T-cell (primary cell): ENCODE results near the gene HDAC9. TPM values are rescaled to one million over a fixed set of nuclear protein-coding genes. Genes with fewer than 3 reads are reported as not detected.
"Not testable (repeated sequence)": the region's sequence is repeated elsewhere in the genome, so short reads cannot be mapped to it uniquely, and the experiment has no call there.

Source experiments
- ATAC-seq, 4 experiments: fragments of 200-7000 bp in 3 of 4; fragments of 150-1000 bp in 1 of 4; cut with Tn5 transposase; replicated peaks in 1 of 4; 1 replicate in 3 of 4; 2 replicates in 1 of 4; pipeline ENCODE4 v1.10.0; 2021; ENCODE audit warnings: moderate library complexity in 3 of 4, mild to moderate bottlenecking in 2 of 4, moderate number of reproducible peaks in 1 of 4
- CTCF ChIA-PET, 2 donors: fragments of 300-600 bp; sonication (Branson Sonifier 250); formaldehyde crosslinking; loops; one replicate each; lab custom pipeline; 2022; ENCODE audit warnings: antibody characterized with exemption in 2 of 2; lab: Charles Lee
- POLR2A ChIA-PET, 2 donors: fragments of 300-600 bp; sonication (Branson Sonifier 250); formaldehyde crosslinking; loops; one replicate each; lab custom pipeline; 2022; ENCODE audit warnings: antibody characterized with exemption in 2 of 2; lab: Charles Lee
- DNase-seq, 35 experiments: peaks; one replicate each; pipeline versions ENCODE4 v3.0.0 to v3.0.0-alpha.2; 2013 to 2023
- H3K27ac ChIP-seq: one replicate; pipeline ENCODE4 v1.5.1; 2013; ENCODE audit warnings: low read length
- H3K27me3 ChIP-seq, 2 experiments: replicated peaks in 1 of 2; 1 replicate in 1 of 2; 2 replicates in 1 of 2; pipeline versions ENCODE4 v1.6.1 to v1.7.0; 2013; ENCODE audit warnings: low read length in 1 of 2, mixed read lengths in 1 of 2; ENCODE audit not compliant: control insufficient read depth in 2 of 2, insufficient read depth in 2 of 2; ENCODE audit errors: extremely low read depth in 1 of 2
- H3K36me3 ChIP-seq, 2 donors: 1 replicate in 1 of 2; 2 replicates in 1 of 2; pipeline versions ENCODE4 v1.6.1 to v1.7.0; 2013; ENCODE audit warnings: low read length in 1 of 2; ENCODE audit not compliant: control insufficient read depth in 2 of 2, insufficient read depth in 1 of 2; ENCODE audit errors: extremely low read depth in 1 of 2
- H3K4me1 ChIP-seq, 2 experiments: 1 replicate in 1 of 2; 2 replicates in 1 of 2; pipeline versions ENCODE4 v1.6.1 to v1.7.0; 2013; ENCODE audit warnings: low read length in 2 of 2, mixed read lengths in 1 of 2; ENCODE audit not compliant: insufficient read depth in 2 of 2, control insufficient read depth in 1 of 2; ENCODE audit errors: extremely low read depth in 1 of 2
- H3K4me3 ChIP-seq, 2 donors: 1 replicate in 1 of 2; 2 replicates in 1 of 2; pipeline versions ENCODE4 v1.5.1 to v1.7.0; 2013; ENCODE audit warnings: mild to moderate bottlenecking in 2 of 2, low read length in 1 of 2, moderate library complexity in 1 of 2; ENCODE audit not compliant: control insufficient read depth in 1 of 2; ENCODE audit errors: extremely low read depth in 1 of 2
- H3K9me3 ChIP-seq: 2 replicates; pipeline ENCODE4 v1.7.0; 2013
- H3K27ac Mint-ChIP-seq, 2 donors: one replicate each; pipeline ENCODE4 v1.8.0; 2020 to 2021; ENCODE audit warnings: mild to moderate bottlenecking in 2 of 2, mixed read lengths in 2 of 2
- H3K27me3 Mint-ChIP-seq, 2 donors: one replicate each; pipeline ENCODE4 v1.8.0; 2021 to 2022; ENCODE audit warnings: mixed read lengths in 2 of 2
- H3K36me3 Mint-ChIP-seq: one replicate; pipeline ENCODE4 v1.8.0; 2021; ENCODE audit warnings: mixed read lengths
- H3K4me1 Mint-ChIP-seq, 3 donors: one replicate each; pipeline ENCODE4 v1.8.0; 2020 to 2022; ENCODE audit warnings: mixed read lengths in 3 of 3, mild to moderate bottlenecking in 1 of 3
- H3K4me3 Mint-ChIP-seq, 3 donors: one replicate each; pipeline ENCODE4 v1.8.0; 2020 to 2022; ENCODE audit warnings: mild to moderate bottlenecking in 3 of 3, mixed read lengths in 3 of 3, moderate library complexity in 3 of 3
- H3K9me3 Mint-ChIP-seq, 3 donors: one replicate each; pipeline ENCODE4 v1.8.0; 2020 to 2022; ENCODE audit warnings: mixed read lengths in 3 of 3
- WGBS: methylation state at CpG from one replicate; pipeline ENCODE4 v1.1.5; 2013; ENCODE audit warnings: missing lambda C conversion rate; ENCODE audit not compliant: insufficient coverage; 5-methylcytosine and 5-hydroxymethylcytosine counted together
- total RNA-seq, 35 experiments: library from RNA in 6 of 35; stranded (reverse) in 6 of 35; fragments of 120-200 nt in 1 of 35; gene quantifications; one replicate each; pipeline versions ENCODE4 v1.2.1 to v1.2.4 and lab custom pipeline; 2013 to 2026

The HDAC9 gene
- total RNA-seq, 5 donors from 2014 or later (not counting 1 experiment from before 2014, with no cell fraction given), result 2.8 to 6.7 (median 4.7) TPM

DNA sequence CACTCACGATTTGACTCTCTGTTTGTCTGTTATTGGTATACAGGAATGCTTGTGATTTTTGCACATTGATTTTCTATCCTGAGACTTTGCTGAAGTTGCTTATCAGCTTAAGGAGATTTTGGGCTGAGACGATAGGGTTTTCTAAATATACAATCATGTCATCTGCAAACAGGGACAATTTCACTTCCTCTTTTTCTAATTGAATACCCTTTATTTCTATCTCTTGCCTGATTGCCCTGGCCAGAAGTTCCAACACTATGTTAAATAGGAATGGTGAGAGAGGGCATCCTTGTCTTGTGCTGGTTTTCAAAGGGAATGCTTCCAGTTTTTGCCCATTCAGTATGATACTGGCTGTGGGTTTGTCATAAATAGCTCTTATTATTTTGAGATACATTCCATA lies 240.5 kb downstream of the HDAC9 start:
- H3K36me3 ChIP-seq, H3K27me3 Mint-ChIP-seq, H3K4me3 ChIP-seq, H3K36me3 Mint-ChIP-seq, H3K27me3 ChIP-seq, H3K4me3 Mint-ChIP-seq, CTCF ChIA-PET, POLR2A ChIA-PET, H3K9me3 ChIP-seq, DNase-seq, H3K27ac Mint-ChIP-seq, H3K4me1 ChIP-seq, H3K27ac ChIP-seq, H3K9me3 Mint-ChIP-seq, H3K4me1 Mint-ChIP-seq, ATAC-seq: not testable (repeated sequence)
- no CpG with 5 or more reads among the region's 2 CpGs for WGBS

DNA sequence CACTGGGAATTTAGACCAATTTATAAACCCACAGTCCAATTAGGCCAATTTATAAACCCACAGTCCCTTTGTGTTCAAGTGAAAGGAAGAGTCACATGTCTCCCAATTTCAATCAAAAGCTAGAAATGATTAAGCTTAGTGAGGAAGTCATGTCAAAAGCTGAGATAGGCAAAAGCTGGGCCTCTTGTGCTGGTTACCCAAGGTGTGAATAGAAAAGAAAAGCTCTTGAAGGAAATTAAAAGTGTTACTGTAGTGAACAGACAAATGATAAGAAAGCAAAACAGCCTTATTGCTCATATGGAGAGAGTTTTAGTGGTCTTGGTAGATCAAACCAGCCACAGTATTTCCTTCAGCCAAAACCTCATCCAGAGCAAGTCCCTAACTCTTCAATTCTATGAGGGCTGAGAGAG lies 245.0 kb downstream of the HDAC9 start:
- Mint-ChIP-seq H3K36me3 (no peaks in the 10 kb centered on the region), H3K4me1 (no peaks in the 10 kb centered on the region), H3K9me3 (peaks cover 0 to 7% (median 0%) of the 10 kb centered on the region in 3 donors), H3K27me3 (no peaks in the 10 kb centered on the region), H3K27ac (no peak overlapping the region), H3K4me3 (no peak overlapping the region)
- H3K4me1 ChIP-seq, result no peaks in the 10 kb centered on the region
- H3K4me3 ChIP-seq, result no peak overlapping the region
- H3K27ac ChIP-seq, result no peak overlapping the region
- ChIA-PET CTCF (no interaction called here), POLR2A (interaction anchor here in 1 of 2 donors (0.6 kb wide), 1 partner anchor 42 kb away, joined by 3 read pairs; no protein-coding TSS in a partner anchor)
- ATAC-seq, result no peak
- H3K9me3 ChIP-seq, result no peaks in the 10 kb centered on the region
- no peaks in the 10 kb centered on the region for H3K27me3 ChIP-seq
- no peaks in the 10 kb centered on the region for H3K36me3 ChIP-seq
- no peak for DNase-seq

DNA sequence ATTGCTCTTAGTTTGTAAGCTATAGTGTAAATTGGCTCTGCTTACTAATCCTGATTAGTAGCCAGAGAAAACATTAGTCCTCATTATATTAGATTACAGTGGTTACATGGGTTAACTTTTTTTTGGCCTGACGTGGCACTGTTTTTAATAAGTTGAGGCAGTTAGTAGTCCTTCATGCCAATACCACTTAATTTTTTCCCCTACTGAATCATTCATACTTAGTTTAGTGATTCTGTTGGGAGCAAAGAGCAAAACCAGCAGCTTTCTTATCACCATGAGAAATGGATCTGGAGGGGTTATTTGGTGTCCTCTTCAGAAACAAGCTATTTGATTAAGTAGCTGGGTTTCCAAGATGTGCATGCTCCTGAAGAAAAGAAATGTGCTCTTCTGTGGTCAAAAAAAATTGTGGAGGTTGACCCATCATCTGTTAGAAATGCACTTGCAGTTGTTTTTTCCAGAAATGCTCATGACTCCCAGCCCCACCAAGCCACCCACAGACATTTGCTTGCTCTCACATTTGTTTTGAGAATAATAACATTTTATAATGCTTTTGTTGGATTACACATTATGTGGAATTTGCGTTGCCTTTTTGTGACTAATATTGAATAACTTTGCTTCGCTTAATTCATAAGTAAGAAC lies 258.5 kb downstream of the HDAC9 start:
- no peak overlapping the region for H3K4me3 Mint-ChIP-seq
- CTCF ChIA-PET, result no interaction called here
- H3K27ac ChIP-seq, result no peak overlapping the region
- WGBS, result no CpG with 5 or more reads among the region's 3 CpGs
- H3K9me3 ChIP-seq, result no peaks in the 10 kb centered on the region
- H3K4me1 ChIP-seq, result no peaks in the 10 kb centered on the region
- no peaks in the 10 kb centered on the region for H3K27me3 ChIP-seq
- peaks cover 0 to 3% (median 0%) of the 10 kb centered on the region in 3 donors for H3K9me3 Mint-ChIP-seq
- no peak overlapping the region for H3K27ac Mint-ChIP-seq
- H3K36me3 Mint-ChIP-seq, result no peaks in the 10 kb centered on the region
- DNase-seq, result no peak
- POLR2A ChIA-PET, result no interaction called here
- H3K4me1 Mint-ChIP-seq, result no peaks in the 10 kb centered on the region
- H3K4me3 ChIP-seq, result no peak overlapping the region
- ATAC-seq, result no peak
- H3K36me3 ChIP-seq, result no peaks in the 10 kb centered on the region
- H3K27me3 Mint-ChIP-seq, result no peaks in the 10 kb centered on the region

DNA sequence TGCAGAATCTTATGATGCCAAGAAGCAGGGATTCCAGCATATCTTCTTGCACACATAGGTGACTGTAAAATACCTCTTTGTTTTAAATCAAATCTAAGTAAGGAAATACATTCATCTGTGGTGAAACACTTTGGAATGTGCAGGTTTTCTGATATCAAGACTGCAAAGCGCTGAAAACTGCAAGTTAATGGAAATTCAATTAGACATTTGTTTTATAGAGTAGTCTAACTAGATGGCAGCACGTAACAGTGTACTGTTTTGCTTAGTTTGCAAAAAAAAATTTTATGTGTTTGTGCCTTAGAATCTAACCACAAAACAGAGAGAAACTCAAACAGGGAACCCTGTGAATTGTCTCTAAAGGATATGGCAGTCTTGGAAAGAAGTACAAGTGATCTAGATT lies 259.2 kb downstream of the HDAC9 start:
- ChIA-PET POLR2A (no interaction called here), CTCF (no interaction called here)
- H3K27me3 ChIP-seq, result no peaks in the 10 kb centered on the region
- no peaks in the 10 kb centered on the region for H3K36me3 ChIP-seq
- H3K4me1 Mint-ChIP-seq, result no peaks in the 10 kb centered on the region
- no peaks in the 10 kb centered on the region for H3K27me3 Mint-ChIP-seq
- no peaks in the 10 kb centered on the region for H3K36me3 Mint-ChIP-seq
- 57% methylated on average over 1 of the region's 2 CpGs for WGBS
- no peaks in the 10 kb centered on the region for H3K9me3 ChIP-seq
- H3K4me3 ChIP-seq, result no peak overlapping the region
- H3K4me3 Mint-ChIP-seq, result no peak overlapping the region
- peaks cover 0 to 3% (median 0%) of the 10 kb centered on the region in 3 donors for H3K9me3 Mint-ChIP-seq
- H3K4me1 ChIP-seq, result no peaks in the 10 kb centered on the region
- H3K27ac ChIP-seq, result no peak overlapping the region
- H3K27ac Mint-ChIP-seq, result no peak overlapping the region
- no peak for ATAC-seq
- no peak for DNase-seq

DNA sequence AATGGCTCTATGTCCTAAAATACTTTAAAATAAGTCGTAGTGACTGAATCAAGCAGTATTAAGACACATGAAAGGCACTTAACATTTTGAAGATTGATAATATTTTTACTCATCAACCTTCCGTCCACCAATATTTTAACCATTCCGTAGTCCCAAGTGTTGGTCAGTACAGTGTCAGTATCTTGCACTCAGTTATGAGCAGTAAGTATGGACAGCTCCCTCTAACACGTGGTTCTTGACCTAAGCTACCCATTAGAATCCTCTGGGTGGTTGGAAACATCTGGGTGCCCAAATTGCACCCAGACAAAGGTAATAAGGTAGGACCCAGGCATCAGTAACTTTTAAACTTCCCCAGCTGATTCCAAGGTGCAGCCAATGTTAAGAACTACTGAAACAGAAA lies 260.2 kb downstream of the HDAC9 start:
- CTCF ChIA-PET, result no interaction called here
- WGBS, result no CpG with 5 or more reads among the region's 4 CpGs
- Histone ChIP-seq H3K4me1 (no peaks in the 10 kb centered on the region), H3K4me3 (no peak overlapping the region), H3K9me3 (no peaks in the 10 kb centered on the region), H3K36me3 (no peaks in the 10 kb centered on the region), H3K27me3 (no peaks in the 10 kb centered on the region), H3K27ac (no peak overlapping the region)
- no peak for DNase-seq
- Mint-ChIP-seq H3K9me3 (peaks cover 0 to 3% (median 0%) of the 10 kb centered on the region in 3 donors), H3K27ac (no peak overlapping the region), H3K27me3 (no peaks in the 10 kb centered on the region), H3K36me3 (no peaks in the 10 kb centered on the region), H3K4me3 (no peak overlapping the region), H3K4me1 (no peaks in the 10 kb centered on the region)
- ATAC-seq, result no peak
- POLR2A ChIA-PET, result no interaction called here

DNA sequence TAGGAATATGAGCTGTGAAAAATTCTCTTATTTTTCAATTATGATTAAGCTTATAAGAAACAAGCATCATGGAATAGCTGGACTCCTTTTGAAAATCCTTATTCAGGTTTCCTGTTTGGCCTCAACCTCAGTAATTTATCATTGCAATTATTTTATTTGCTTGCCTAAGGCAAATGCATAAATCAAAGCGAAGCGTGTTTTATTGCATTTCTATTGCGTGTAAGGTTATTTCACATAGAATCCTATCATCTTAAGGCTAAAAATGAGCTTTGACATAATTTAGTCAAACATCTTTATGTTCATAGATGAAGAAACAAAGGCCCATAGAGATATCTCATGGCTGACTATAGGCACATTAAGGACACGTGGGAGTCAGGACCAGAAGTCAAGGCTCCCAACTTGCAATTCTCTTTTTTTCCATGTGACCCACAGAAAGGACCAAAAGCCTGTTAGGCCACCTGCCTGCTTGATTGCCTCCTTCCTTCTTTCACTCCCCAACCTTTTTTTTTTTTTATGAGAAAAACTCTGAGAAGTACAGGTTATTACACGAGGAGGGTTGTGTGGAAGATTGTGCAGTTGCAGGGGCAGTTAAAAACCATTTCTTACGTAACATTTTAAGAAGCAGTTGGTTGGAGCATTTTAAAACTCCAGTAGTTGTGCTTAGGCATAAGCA lies 261.0 kb downstream of the HDAC9 start:
- Histone ChIP-seq H3K27me3 (no peaks in the 10 kb centered on the region), H3K4me3 (no peak overlapping the region), H3K4me1 (no peaks in the 10 kb centered on the region), H3K27ac (no peak overlapping the region), H3K9me3 (no peaks in the 10 kb centered on the region), H3K36me3 (no peaks in the 10 kb centered on the region)
- ATAC-seq (no peak), DNase-seq (no peak)
- H3K27ac Mint-ChIP-seq, result no peak overlapping the region
- H3K4me3 Mint-ChIP-seq, result no peak overlapping the region
- no peaks in the 10 kb centered on the region for H3K36me3 Mint-ChIP-seq
- no peaks in the 10 kb centered on the region for H3K27me3 Mint-ChIP-seq
- H3K4me1 Mint-ChIP-seq, result no peaks in the 10 kb centered on the region
- ChIA-PET CTCF (no interaction called here), POLR2A (interaction anchor here in 1 of 2 donors (0.7 kb wide), 1 partner anchor 79 kb away, joined by 3 read pairs; no protein-coding TSS in a partner anchor)
- H3K9me3 Mint-ChIP-seq, result peaks cover 0 to 3% (median 0%) of the 10 kb centered on the region in 3 donors
- 63% methylated on average over 1 of the region's 6 CpGs for WGBS
